ENCODE results near the gene C19orf12.

Gene C19orf12

GRCh38 chr19:29668746-29669609, 46.1 kb downstream of the C19orf12 start:
- TF ChIP-seq TSHZ2 (CRISPR knock-in tag; IDR thresholded peaks at IDR 0.05): no peak
- no peak for TF ChIP-seq CREB5 (CRISPR knock-in tag; IDR thresholded peaks at IDR 0.05; ENCODE audit: low read depth)
- TF ChIP-seq PATZ1 (CRISPR knock-in tag; IDR thresholded peaks at IDR 0.05; ENCODE audit: borderline replicate concordance): no peak
- no peak for TF ChIP-seq ZNF70 (CRISPR knock-in tag; IDR thresholded peaks at IDR 0.05)
- TF ChIP-seq SNAI2 (CRISPR knock-in tag; IDR thresholded peaks at IDR 0.05): no peak
- TF ChIP-seq CSRNP3 (CRISPR knock-in tag; IDR thresholded peaks at IDR 0.05): no peak
- no peak for TF ChIP-seq ESRRG (CRISPR knock-in tag; IDR thresholded peaks at IDR 0.05)
- no peak for TF ChIP-seq OSR1 (CRISPR knock-in tag; IDR thresholded peaks at IDR 0.05)
- no peak for TF ChIP-seq TCF4 (CRISPR knock-in tag; IDR thresholded peaks at IDR 0.05; ENCODE audit: borderline replicate concordance)
- no peak for ATAC-seq

GRCh38 chr19:29667901-29668341, 47.1 kb downstream of the C19orf12 start:
- TF ChIP-seq CREB5 (CRISPR knock-in tag; IDR thresholded peaks at IDR 0.05; ENCODE audit: low read depth): no peak
- TF ChIP-seq RARB (CRISPR knock-in tag; IDR thresholded peaks at IDR 0.05): no peak
- TF ChIP-seq ARNTL (CRISPR knock-in tag; IDR thresholded peaks at IDR 0.05; ENCODE audit: borderline replicate concordance, low read depth): no peak
- TF ChIP-seq ESRRG (CRISPR knock-in tag; IDR thresholded peaks at IDR 0.05): no peak
- ATAC-seq: no peak

GRCh38 chr19:29667387-29667783, 47.7 kb downstream of the C19orf12 start:
- ATAC-seq: no peak
- TF ChIP-seq ZC3H10 (CRISPR knock-in tag; IDR thresholded peaks at IDR 0.05): no peak
- no peak for TF ChIP-seq CSRNP3 (CRISPR knock-in tag; IDR thresholded peaks at IDR 0.05)
- TF ChIP-seq POU6F1 (CRISPR knock-in tag; IDR thresholded peaks at IDR 0.05; ENCODE audit: borderline replicate concordance, low read depth): no peak
- no peak for TF ChIP-seq ZFP3 (CRISPR knock-in tag; IDR thresholded peaks at IDR 0.05)
- no peak for TF ChIP-seq GLIS3 (CRISPR knock-in tag; IDR thresholded peaks at IDR 0.05)
- no peak for TF ChIP-seq TCF4 (CRISPR knock-in tag; IDR thresholded peaks at IDR 0.05; ENCODE audit: borderline replicate concordance)
- TF ChIP-seq ZNF70 (CRISPR knock-in tag; IDR thresholded peaks at IDR 0.05): no peak
- TF ChIP-seq OSR1 (CRISPR knock-in tag; IDR thresholded peaks at IDR 0.05): no peak
- TF ChIP-seq ZNF565 (CRISPR knock-in tag; conservative IDR thresholded peaks at IDR 0.05; ENCODE audit: low read depth): no peak
- TF ChIP-seq PATZ1 (CRISPR knock-in tag; IDR thresholded peaks at IDR 0.05; ENCODE audit: borderline replicate concordance): no peak
- no peak for TF ChIP-seq CREB5 (CRISPR knock-in tag; IDR thresholded peaks at IDR 0.05; ENCODE audit: low read depth)
- TF ChIP-seq PPARA (CRISPR knock-in tag; IDR thresholded peaks at IDR 0.05; ENCODE audit: borderline replicate concordance): no peak
- no peak for TF ChIP-seq BACH2 (CRISPR knock-in tag; IDR thresholded peaks at IDR 0.05; ENCODE audit: borderline replicate concordance)
- TF ChIP-seq ESRRG (CRISPR knock-in tag; IDR thresholded peaks at IDR 0.05): no peak
- no peak for TF ChIP-seq ZFP30 (CRISPR knock-in tag; IDR thresholded peaks at IDR 0.05)

Measured in SK-N-SH treated with all-trans-retinoic acid at 6 μM for 48 hours (cell line).